Activated T-cell treated with anti-CD3 and anti-CD28 coated beads for 48 hours (primary cell): ENCODE data around the gene MSI2.
"Not testable (repeated sequence)": the region's sequence is repeated elsewhere in the genome, so short reads cannot be mapped to it uniquely, and the experiment has no call there.

Experiments used
- DNase-seq: peaks from one replicate; pipeline ENCODE4 v3.0.0-alpha.2; 2020; ENCODE audit warnings: low read depth

The MSI2 gene

DNA sequence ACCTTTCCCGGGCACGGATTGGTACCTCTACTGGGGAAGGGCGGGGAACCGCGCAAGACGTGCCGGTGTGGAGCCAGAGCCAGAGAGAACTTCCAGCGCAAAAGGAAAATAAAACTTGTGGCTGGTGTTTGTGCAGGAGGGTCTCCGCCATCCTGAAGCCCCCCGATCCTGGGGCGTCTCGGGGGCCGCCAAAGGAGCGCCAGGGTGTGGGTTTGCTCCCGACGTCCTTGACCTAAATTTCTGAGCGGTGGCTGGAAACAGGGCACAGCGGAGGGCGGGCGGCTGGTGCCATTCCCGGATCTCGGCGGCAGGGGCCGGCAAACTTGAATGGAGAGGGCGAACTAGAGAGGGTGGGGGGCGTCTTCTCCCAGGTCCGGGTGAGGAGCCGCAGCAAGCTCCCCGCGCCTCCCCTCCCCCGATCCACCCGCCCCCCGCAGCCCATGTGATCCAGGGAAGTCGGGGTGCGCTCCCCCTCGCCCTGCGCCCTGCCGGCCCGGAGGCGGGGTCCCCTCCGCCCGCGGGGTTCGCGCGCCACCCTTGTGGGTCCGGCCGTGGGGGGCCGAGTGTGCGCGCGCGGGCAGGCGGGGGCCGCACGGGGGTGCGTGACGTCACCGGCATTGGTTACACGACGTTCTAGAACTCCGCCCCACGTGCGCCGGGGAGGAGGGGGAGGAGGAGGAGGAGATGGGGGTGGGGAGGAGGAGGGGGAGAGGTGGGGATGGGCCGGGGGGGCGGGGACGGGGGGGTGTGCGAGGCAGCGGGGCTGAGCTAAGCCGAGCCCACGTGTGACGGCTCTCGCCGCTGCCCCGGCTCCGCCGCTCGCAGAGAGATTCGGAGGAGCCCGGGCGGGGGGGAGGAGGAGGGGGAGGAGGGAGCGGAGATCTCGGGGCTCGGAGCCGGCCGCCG is at the start of gene MSI2:
Gene MSI2 (plus strand): TSS at position 748 of the 906 bp plus-strand sequence. CDS start 220 bp downstream, outside the sequence.
- DNase-seq: peak; percentile 80

DNA sequence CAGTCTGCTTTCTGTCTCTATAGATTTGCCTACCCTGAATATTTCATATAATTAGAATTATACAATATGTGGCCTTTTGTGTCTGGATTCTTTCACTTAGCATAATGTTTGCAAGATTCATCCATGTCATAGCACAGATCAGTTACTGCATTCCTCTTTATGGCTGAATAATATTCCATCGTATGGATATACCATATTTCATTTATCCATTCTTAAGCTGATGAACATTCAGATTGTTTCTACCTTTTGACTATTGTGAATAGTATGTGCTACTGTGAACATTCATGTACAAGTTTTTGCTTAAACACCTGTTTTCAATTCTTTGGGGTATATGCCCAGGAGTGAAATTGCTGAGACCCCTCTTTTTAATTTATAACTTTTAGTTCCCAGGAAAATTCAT is 49.4 kb upstream of the MSI2 start:
- no peak for DNase-seq

DNA sequence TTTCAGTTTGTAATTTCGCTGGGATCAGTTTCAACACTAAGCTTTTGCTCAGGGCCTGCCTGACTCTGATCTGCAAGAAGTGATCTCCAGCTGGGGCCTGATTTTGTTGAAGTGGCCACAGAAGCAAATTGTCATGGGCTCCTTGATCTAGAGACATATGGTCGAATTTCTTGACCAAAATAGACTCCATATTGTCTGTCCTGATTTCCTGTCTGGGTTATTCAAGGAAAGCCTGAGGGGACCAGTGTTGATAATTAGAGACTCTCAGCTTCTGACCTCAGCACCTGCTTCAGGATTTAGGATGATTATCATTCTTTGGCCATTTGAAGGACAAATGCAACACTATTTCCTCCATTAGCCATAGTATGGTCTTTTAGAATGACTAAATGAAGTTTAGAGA is 48.9 kb upstream of the MSI2 start:
- DNase-seq: no peak

DNA sequence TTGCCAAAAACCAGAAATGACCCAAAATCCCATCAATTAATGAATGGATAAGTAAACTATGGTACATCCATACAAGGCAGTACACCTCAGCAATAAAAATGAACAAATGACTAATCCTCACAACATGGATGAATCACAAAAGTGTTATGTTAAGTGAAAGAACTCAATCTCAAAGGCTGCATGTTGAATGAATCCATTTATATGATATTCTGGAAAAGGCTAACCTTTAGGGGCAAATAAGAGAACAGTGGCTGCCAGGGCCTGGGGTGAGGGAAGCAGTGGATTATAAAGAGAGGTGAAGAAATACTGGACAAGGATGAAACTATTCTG is 46.1 kb upstream of the MSI2 start:
- no peak for DNase-seq

DNA sequence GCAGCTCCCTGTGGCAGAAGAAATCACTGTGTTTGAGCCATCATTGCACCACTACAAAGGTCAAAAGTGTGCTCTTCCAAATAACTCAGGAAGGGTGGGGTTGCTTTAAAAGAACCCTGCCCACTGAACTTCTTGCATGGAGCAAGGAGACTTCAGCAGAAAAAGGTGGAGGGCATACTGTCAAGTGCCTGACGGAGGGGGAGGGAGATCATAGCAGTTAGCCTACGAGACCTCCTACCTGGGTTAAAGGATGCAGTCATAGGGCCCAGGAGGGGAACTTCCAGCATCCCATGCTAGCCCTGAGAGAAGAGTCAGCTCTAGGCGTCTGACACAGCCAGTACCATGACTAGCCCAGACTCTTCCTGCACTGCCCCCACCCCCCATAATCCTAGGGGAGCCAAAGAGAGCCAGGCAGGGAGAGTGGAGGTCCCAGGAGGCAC is 45.3 kb upstream of the MSI2 start:
- no peak for DNase-seq

DNA sequence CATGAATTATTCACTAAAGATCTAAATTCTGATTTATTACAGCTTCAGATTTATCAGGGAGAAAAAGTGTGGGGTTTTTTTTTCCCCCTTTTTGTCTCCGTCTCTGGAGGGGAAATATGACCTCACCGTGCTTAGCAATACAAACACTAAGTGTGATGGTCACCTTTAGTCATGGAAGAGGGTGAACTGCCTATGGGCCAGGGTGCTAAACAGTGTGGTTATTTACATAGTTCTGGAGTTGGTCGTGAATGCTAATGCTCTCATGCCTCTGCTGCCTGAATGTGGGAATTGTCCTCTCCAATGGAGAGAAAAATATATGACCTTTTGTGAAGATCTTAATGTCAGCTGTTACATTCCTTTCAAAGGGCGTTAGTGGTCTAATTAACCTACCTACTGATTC is 44.8 kb upstream of the MSI2 start:
- DNase-seq: no peak

DNA sequence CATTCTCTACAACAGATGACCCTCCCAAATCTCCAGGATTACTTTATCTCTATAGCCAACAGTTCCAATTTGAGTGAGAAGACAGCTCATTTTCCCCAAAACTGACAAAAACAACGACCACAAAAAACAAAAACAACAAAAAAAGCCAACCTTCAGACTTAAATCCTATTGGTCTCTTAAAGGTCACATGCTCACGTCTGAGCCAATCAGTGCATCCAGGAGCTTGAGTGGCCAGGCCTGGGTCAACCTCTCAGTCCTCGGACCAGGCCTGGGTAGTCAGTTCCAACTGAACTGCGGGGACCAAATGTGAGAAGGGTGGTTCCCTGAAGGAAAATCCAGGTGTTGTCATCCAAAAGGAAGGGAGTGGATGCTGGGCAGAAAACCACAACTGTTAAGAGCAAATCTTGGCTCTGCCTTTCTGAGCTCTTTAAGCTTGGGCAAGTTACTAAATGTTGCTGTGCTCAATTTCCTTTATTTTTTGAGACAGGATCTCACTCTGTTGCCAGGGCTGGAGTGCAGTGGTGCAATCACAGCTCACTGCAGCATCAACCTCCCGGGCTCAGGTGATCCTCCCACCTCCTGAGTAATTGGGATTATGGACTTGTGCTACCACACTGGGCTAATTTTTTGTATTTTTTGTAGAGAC is 43.0 kb upstream of the MSI2 start:
- no peak for DNase-seq

DNA sequence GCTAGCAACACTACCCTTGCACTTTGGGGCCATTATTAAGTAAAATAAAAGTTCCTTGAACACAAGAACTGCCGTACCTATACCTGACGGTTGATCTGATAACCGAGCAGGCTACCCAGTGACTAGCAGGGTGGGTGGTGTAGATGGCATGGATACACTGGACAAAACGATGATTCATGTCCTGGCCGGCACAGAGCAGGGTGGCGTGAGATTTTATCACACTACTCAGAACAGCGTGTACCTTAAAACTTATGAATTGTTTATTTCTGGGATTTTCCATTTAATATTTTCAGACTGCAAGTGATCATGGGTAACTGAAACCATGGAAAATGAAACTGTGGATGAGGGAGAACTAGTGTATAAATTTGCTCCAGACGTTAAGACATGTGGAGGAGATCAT is 41.0 kb upstream of the MSI2 start:
- DNase-seq: no peak

DNA sequence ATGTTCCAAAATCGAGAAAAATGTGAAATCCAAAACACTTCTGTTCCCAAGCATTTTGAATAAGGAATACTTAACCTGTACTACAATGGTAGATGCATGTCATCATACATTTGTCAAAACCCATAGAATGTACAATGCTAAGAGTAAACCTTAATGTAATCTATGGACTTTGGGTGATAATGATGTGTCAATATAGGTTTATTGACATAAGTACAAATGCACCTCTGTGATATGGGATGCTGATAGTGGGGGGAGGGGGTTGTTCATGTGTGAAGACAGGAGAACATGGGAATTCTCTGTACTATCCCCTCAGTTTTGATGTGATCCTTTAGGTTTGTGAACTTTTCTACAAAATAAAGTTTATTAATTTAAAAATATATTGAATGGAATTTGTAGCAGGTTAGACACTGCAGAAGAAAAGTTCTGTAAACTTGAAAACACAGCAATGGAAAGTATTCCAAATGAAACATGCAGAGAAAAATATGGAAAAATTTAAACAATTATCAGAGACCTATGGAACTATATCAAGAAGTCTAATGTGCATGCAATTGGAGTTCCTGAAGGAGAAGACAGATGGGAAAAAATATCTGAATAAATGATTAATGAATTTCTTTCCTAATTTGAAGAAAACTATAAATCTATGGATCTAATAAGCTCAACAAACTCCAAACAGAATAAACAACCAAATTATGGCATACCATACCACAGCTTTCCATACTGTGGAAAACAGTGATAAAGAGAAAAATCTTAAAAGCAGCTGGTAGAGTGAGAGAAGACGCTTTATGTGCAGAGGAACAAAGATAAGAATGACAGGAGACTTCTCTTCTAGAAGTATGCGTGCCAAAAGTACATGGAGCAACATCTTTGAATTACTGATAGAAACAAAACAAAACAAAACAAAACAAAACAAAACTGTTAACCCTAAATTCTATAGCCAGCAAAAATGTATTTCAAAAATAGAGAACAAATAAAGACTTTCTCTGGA is 34.7 kb upstream of the MSI2 start:
- DNase-seq: no peak

DNA sequence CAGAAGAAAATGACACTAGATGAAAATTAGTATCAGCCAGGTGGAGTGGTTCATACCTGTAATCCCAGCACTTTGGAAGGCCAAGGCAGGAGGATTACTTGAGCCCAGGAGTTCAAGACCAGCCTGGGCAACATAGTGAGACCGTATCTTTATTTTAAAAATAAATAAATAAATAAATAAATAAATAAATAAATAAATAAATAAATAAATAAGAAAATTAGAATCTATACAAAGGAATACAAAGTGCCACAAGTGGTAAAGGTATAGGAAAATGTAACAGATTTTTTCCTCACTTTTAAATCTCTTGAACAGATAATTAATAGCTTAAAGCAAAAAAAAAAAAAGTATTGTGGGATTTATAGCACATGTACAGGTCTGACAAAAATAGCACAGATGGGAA is 33.9 kb upstream of the MSI2 start:
- DNase-seq: not testable (repeated sequence)

DNA sequence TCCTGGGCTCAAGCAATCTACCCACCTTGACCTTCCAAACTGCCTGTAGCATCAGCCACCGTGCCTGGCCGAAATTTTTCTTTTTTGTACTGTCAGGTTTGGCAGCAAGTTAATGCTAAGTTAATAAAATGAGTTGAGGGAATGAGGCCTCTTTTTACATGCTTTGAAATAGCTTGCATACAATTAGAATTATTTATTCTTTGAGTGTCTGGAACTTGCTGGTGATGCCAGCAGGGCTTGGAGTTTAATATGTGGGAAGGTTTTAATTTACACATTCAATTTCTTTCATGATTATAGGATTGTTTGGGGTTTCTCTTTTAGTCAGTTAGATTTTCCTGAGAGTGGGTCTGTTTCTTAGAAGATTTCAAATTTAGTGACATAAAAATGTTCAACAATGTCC is 31.2 kb upstream of the MSI2 start:
- DNase-seq: no peak

DNA sequence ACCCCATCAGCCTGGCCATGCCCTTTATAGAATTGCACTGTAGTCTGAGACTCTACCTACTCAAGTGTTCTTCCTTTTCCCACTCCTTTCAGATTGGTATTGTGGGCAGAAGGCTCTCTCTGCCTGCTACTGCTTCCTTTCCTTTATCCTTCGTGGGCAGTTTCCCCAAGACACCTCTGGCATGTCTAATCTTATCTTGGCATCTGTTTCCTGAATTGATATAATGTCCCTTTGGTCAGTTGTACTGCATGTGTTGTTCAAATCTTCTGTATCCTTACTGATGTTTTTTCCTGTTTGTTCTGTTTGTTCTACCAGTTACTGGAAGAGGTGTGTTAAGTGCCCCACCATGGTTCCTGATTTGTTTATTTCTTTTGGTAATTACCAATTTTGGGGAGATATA is 29.5 kb upstream of the MSI2 start:
- DNase-seq: no peak

DNA sequence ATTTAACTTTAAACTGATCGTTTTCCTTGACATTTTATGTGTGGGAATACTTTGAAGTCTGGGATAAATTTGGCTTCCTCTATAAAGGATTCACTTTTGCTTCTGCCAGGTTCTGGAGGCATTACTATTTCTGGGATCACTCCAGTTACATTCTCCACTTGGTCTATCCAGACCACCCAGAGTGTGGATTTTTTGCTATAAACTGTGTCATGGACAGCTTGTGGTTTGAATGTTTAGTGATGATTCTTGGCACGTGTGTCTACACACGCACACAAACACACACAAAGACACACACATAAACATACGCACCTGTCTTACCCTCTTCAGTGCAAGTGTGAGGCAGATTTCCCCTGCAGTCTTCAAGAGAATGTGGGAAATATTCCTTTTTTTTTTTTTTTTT is 27.4 kb upstream of the MSI2 start:
- no peak for DNase-seq

DNA sequence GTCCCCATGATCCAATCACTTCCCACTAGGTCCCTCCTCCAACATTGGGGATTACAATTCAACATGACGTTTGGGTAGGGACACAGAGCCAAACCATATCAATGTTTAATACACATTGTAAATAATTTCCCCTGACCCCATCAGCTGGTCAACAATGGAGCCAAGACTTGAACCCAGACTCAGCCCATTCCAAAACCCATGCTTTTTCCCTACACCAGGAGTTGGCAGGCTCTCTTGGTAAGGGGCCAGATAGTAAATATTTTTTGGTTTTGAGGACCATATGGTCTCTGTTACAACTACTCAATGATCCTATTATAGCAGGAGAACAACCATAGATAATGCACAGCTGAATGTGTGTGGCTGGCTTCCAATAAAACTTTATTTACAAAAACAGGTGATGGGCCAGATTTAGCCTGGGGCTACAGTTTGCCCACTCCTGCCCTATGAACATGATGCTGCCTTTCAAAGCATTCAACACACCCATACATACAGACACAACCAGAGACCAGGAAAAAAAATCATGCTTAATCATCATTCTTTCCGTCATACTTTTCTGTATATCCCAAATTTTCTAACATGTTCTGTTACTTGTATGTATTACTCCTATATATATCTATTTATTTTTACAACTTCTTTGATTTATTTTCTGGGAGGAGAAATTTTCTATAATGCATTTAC is 22.1 kb upstream of the MSI2 start:
- no peak for DNase-seq

DNA sequence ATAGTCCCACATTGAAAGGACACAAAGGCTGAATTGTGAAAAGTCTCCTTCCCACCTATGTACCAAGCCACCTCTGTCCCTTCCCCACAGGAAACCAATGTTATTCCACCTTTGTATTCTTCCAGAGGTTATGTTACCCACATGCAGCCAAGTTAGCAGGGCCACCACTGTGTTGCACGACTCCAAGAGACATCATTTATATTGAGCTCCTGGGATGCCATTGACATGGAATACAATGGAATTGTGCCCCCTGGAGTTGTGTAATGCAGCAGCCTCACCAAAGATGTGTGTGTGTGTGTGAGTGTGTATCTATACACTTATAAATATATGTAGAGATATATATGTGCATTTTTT is 21.6 kb upstream of the MSI2 start:
- DNase-seq: no peak

DNA sequence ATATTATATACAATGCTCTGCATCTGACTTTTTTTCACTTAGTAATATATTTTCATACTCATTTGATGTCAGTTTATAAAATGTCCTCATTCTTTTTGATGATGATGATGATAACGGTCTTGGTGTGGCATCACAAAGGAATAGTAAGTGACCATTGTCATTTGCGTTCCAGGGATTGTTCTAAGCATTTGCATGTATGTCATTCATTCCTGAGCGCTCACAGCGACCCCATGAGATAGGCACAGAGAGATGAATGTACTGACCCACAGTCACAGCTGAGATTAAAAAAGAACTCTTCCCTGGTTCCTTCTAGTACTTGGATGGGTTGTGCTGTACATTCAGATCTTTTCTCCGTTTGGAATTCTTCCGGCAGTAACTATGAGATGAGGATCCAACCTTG is 21.2 kb upstream of the MSI2 start:
- DNase-seq: no peak

DNA sequence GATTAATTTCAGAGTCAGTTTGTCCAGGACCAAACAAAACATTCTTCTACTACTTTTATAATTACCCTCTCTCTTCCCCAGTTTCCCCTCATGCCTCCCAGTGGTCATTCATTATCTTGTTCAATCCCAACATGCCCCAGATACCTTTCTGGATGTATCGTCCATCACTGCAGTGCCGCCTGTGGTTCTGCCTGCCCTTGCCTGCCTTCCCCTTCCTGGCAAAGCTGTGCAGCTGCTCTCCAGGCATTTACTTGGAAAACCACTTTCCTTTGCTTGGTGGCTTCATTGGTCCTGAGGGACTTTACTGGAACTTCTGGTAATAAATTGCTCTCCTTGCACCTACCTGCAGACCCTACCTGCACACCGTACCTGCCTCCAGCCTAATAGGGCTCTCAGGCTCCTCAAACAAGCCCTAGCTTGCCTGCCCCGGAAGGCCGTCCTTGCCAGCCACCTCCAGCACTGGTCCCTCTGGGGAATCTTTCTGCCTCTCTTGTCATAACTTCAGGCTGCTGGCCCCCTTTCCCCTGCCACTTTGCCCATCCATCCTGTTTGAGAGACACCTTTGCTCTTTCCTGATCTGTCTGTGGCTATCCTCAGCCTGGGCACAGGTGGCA is 19.5 kb upstream of the MSI2 start:
- DNase-seq: no peak

DNA sequence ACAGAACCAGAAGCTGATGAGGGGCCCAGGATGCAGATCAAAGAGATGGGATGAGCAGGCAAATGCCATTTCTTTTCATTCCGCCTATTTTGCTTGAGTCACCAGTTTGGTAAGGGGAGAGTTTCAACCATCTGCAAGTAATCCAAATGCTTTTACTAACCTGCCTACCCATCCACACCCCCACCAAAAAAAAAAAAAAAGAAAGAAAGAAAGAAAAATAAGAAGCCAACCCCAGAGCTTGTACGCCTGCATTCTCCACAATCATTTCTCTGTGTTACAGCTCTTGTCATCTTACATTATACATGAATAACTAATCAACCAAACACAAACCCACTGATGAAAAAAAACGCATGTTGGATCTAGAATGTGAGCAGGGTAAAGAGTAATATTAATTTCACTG is 15.7 kb upstream of the MSI2 start:
- DNase-seq: no peak

DNA sequence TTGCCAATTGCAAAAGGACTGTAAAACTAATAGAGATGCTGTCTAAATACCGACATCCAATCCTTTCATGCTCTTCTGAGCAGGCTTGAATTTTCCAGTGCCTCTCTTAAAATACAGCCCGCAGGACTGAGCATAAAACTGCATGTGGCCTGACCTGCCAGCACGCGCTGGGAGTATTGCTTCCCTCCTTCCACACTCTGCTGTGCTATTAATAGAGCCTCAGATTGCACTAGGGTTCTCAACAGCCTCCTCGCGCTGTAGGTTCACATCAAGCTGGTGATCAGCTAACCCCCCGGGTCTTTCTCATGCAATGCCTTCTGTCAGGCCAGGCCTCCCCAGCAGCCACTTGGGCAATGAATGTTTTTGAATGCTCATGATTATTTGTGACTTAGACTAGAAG is 14.2 kb upstream of the MSI2 start:
- no peak for DNase-seq

DNA sequence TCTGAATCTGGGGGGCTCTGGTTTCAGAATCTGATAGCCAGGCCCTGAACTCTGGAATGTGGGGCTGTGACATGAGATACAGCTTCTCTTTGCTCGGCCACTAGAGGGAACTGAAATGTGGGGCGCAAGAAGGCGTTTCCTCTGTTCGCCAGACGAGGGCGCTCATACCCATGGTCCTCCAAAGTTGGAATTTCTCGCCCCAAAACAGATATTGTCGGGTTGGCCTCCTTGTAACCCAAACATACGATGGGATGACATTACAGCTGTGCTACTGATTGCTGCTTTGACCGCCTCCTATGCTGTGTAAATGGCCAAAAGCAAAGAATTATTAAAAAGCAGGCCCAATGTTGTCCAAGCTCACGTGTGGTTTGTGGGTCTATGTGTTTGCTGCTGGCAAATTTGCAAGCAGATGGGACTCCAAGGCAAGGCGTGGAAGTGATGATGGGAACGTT is 13.1 kb upstream of the MSI2 start:
- peak; percentile 62 for DNase-seq

DNA sequence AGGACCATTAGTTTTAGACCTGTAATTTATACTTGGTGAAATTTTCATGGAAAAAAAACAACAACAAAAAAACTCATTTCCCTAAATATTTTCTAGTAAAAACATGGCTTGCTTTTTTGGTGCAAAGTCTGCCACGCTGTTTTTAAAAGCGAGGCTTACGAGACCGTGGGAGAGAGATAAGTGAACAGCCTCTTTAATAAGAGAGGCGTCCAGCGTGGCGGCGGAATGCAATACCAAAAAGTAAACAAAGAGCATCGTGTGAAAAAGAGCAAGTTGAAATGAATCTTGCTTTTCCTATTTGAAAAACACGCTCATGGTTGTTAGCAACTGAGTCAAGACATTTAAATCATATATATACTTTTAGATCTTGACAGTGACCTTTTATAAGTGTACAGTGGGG is 10.5 kb upstream of the MSI2 start:
- no peak for DNase-seq

DNA sequence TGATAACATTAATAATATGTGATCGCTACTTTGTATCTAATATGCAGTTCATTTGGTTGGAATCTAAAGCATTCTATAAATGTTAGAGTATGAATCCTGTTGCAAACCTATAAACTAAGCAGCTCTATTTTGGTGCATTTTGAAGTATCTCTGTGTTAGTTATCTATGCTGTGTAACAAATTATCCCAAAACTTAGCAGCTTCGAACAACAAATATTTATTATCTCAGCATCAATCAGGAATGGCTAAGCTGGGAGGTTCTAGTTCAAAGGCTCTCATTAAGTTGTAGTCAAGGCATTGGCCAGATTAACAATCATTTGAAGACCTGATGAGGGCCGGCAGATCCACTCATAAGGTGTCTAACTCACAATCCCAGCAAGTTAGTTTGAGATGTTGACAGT is 10.1 kb upstream of the MSI2 start:
- no peak for DNase-seq
